Body of pancreas (tissue), 4 donors: Measurements from ENCODE around the gene CFAP46.

ENCODE experiments used
- POLR2A ChIP-seq, 3 donors: fragments of 450-650 bp; IDR thresholded peaks; one replicate each; pipeline ENCODE4 v1.6.1; 2016; ENCODE audit warnings: antibody characterized with exemption in 3 of 3, mild to moderate bottlenecking in 2 of 3
- TF ChIP-seq, protein P1 (sequence below), 7 experiments: fragments of 450-650 bp in 4 of 7; fragments of 200-600 bp in 3 of 7; sonication (generic) in 3 of 7; IDR thresholded peaks; one replicate each; pipeline ENCODE4 v1.5.1; 2016 to 2019; ENCODE audit warnings: antibody characterized with exemption in 7 of 7

DNA sequence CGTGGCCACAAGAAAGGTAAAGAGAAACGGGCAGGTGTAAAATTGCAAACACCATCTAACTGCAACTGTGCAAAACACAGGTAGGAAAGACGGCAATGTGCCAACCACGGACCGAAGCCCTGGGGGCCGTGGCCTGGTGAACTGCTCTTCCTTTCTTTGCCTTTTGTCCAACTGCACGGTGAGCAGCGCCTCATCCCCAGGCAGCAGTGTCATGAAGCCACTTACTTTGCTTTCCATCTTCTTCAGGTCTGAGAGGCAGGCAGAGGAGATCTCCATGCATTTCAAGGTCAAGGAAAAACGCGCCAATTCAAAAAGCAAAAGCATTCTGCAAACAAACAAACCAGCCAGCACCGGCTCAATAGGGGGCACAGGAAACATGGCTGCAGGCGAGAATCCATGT is 12.9 kb downstream of the CFAP46 start:
- TF ChIP-seq, protein P1, sequence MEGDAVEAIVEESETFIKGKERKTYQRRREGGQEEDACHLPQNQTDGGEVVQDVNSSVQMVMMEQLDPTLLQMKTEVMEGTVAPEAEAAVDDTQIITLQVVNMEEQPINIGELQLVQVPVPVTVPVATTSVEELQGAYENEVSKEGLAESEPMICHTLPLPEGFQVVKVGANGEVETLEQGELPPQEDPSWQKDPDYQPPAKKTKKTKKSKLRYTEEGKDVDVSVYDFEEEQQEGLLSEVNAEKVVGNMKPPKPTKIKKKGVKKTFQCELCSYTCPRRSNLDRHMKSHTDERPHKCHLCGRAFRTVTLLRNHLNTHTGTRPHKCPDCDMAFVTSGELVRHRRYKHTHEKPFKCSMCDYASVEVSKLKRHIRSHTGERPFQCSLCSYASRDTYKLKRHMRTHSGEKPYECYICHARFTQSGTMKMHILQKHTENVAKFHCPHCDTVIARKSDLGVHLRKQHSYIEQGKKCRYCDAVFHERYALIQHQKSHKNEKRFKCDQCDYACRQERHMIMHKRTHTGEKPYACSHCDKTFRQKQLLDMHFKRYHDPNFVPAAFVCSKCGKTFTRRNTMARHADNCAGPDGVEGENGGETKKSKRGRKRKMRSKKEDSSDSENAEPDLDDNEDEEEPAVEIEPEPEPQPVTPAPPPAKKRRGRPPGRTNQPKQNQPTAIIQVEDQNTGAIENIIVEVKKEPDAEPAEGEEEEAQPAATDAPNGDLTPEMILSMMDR (IDR thresholded peaks at IDR 0.05) = no peak
- TF ChIP-seq POLR2A (IDR thresholded peaks at IDR 0.05) = no peak
